ENCODE results near the gene PHKA1. TPM values are rescaled to one million over a fixed set of nuclear protein-coding genes. Genes with fewer than 3 reads are reported as not detected.

PHKA1 gene
- polyA plus RNA-seq, 1 donor from 2014 or later: 2.7 TPM

DNA sequence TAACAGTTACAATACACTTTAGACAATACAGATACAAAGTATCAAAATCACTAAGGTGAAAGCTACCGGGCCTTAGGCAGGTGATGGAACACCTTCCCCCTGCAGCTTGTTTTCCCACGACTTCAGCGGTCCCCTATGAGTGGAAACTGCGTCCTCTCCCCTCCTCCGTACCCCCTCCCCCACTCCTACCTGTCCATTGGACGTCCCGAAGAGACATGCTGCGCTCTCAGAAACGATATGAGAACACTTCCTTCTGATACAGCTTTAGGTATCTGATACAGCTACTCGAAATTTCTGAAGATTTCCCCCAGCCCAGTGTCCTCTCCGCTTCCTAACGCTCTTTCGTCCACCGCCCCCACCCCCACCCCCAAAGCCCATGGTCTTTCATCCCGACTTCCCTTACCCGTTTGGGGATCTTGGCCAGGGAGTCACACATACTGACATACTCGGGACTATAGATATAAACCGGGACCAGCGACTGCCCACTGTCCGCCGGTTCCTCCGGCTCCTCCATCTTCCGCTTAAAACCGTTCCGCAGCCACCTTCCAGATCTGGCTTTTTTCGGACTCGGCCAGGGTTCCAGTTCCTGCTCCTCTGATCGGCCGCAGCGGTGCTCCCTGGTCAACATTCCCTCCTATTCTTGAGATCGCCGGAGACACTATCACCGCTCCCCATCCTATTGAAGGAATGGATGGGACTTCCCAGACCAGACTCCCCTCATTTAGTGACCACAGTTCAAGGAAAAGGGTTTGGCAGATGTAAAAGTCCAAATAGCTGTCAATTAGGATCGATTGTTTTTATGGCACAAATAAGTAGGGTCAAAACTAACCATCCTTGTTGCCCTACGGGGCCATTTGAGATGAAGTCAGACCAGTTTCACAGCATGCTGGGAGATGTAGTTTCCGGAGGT, 141.6 kb downstream of the PHKA1 start, which contains the start of gene HDAC8:
HDAC8 (minus strand) TSS at position 596 of the 910 bp plus-strand sequence; CDS start at position 514, 82 bp downstream.
- H3K9me2 ChIP-seq (ENCODE audit: insufficient read depth, low read length): no peaks in the 10 kb centered on the region
- H3K79me2 ChIP-seq (replicated peaks; ENCODE audit: insufficient read depth, low read length): no peaks in the 10 kb centered on the region
- H2AFZ ChIP-seq (ENCODE audit: low read depth, low read length): peak within 1 kb of the TSS; percentile 65
- peak within 1 kb of the TSS; percentile 72 for H3K9ac ChIP-seq (ENCODE audit: low read length)
- no peaks in the 10 kb centered on the region for H3F3A ChIP-seq (ENCODE audit: insufficient read depth, low read length, poor library complexity, severe bottlenecking)
- H4K20me1 ChIP-seq (ENCODE audit: insufficient read depth): no peaks in the 10 kb centered on the region
- no peak for TF ChIP-seq RAD21 (conservative IDR thresholded peaks at IDR 0.05)
- TF ChIP-seq TAF1 (IDR thresholded peaks at IDR 0.05; ENCODE audit: low read depth): peak; percentile 28
- TF ChIP-seq MXI1 (conservative IDR thresholded peaks at IDR 0.05; ENCODE audit: poor library complexity, severe bottlenecking): peak; percentile 18
- no peak for TF ChIP-seq POLR2AphosphoS5 (IDR thresholded peaks at IDR 0.05)
- TF ChIP-seq EZH2 (IDR thresholded peaks at IDR 0.05; ENCODE audit: borderline replicate concordance, insufficient read depth, low read length, poor library complexity, severe bottlenecking): no peak
- no peak for TF ChIP-seq EP300 (conservative IDR thresholded peaks at IDR 0.05; ENCODE audit: poor library complexity, severe bottlenecking)
- TF ChIP-seq SMC3 (conservative IDR thresholded peaks at IDR 0.05; ENCODE audit: poor library complexity): no peak
- TF ChIP-seq, protein P1, sequence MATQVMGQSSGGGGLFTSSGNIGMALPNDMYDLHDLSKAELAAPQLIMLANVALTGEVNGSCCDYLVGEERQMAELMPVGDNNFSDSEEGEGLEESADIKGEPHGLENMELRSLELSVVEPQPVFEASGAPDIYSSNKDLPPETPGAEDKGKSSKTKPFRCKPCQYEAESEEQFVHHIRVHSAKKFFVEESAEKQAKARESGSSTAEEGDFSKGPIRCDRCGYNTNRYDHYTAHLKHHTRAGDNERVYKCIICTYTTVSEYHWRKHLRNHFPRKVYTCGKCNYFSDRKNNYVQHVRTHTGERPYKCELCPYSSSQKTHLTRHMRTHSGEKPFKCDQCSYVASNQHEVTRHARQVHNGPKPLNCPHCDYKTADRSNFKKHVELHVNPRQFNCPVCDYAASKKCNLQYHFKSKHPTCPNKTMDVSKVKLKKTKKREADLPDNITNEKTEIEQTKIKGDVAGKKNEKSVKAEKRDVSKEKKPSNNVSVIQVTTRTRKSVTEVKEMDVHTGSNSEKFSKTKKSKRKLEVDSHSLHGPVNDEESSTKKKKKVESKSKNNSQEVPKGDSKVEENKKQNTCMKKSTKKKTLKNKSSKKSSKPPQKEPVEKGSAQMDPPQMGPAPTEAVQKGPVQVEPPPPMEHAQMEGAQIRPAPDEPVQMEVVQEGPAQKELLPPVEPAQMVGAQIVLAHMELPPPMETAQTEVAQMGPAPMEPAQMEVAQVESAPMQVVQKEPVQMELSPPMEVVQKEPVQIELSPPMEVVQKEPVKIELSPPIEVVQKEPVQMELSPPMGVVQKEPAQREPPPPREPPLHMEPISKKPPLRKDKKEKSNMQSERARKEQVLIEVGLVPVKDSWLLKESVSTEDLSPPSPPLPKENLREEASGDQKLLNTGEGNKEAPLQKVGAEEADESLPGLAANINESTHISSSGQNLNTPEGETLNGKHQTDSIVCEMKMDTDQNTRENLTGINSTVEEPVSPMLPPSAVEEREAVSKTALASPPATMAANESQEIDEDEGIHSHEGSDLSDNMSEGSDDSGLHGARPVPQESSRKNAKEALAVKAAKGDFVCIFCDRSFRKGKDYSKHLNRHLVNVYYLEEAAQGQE (IDR thresholded peaks at IDR 0.05; ENCODE audit: borderline replicate concordance): no peak
- peak within 1 kb of the TSS; percentile 64 for H3K27ac ChIP-seq (ENCODE audit: low read length)
- H3K36me3 ChIP-seq (ENCODE audit: insufficient read depth, low read length): no peaks in the 10 kb centered on the region
- no peaks in the 10 kb centered on the region for H3K9me3 ChIP-seq (ENCODE audit: low read length)
- no peaks in the 10 kb centered on the region for H3K27me3 ChIP-seq (ENCODE audit: insufficient read depth, low read depth, low read length)
- H3K4me2 ChIP-seq (ENCODE audit: low read length): peak within 1 kb of the TSS; percentile 39
- H3K4me3 ChIP-seq (ENCODE audit: low read length): peak within 1 kb of the TSS; percentile 76

DNA sequence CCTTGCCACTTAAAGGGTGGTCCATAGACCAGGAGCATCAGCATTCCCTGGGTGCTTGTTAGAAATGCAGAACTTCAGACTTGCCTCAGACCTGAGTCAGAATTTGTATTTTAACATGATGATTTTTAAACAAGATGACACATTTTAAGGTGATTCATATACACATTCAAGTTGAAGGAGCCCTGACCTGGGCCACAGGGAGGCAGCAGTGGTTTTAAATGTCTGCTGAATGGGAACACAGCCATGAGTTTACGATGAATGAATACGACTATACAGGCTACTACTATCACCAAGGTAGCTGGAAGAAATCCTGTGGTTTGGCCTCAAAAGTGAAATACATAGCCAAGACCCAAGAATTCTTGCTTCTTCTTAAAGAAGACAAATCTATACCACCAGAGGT, 144.3 kb downstream of the PHKA1 start:
- no peaks in the 10 kb centered on the region for H3K27me3 ChIP-seq (ENCODE audit: insufficient read depth, low read depth, low read length)
- no peak overlapping the region for H3K4me3 ChIP-seq (ENCODE audit: low read length)
- no peaks in the 10 kb centered on the region for H3K9me3 ChIP-seq (ENCODE audit: low read length)
- H3K36me3 ChIP-seq (ENCODE audit: insufficient read depth, low read length): no peaks in the 10 kb centered on the region
- H4K20me1 ChIP-seq (ENCODE audit: insufficient read depth): no peaks in the 10 kb centered on the region
- H3K4me2 ChIP-seq (ENCODE audit: low read length): no peak overlapping the region
- H3K27ac ChIP-seq (ENCODE audit: low read length): no peak overlapping the region
- H3K79me2 ChIP-seq (replicated peaks; ENCODE audit: insufficient read depth, low read length): no peaks in the 10 kb centered on the region
- no peak overlapping the region for H2AFZ ChIP-seq (ENCODE audit: low read depth, low read length)
- no peaks in the 10 kb centered on the region for H3K9me2 ChIP-seq (ENCODE audit: insufficient read depth, low read length)
- no peaks in the 10 kb centered on the region for H3F3A ChIP-seq (ENCODE audit: insufficient read depth, low read length, poor library complexity, severe bottlenecking)
- TF ChIP-seq TAF1 (IDR thresholded peaks at IDR 0.05; ENCODE audit: low read depth) (no peak), SMC3 (conservative IDR thresholded peaks at IDR 0.05; ENCODE audit: poor library complexity) (no peak), EP300 (conservative IDR thresholded peaks at IDR 0.05; ENCODE audit: poor library complexity, severe bottlenecking) (no peak), MXI1 (conservative IDR thresholded peaks at IDR 0.05; ENCODE audit: poor library complexity, severe bottlenecking) (no peak), RAD21 (conservative IDR thresholded peaks at IDR 0.05) (no peak), POLR2AphosphoS5 (IDR thresholded peaks at IDR 0.05) (no peak), EZH2 (IDR thresholded peaks at IDR 0.05; ENCODE audit: borderline replicate concordance, insufficient read depth, low read length, poor library complexity, severe bottlenecking) (no peak)
- TF ChIP-seq, protein P2, sequence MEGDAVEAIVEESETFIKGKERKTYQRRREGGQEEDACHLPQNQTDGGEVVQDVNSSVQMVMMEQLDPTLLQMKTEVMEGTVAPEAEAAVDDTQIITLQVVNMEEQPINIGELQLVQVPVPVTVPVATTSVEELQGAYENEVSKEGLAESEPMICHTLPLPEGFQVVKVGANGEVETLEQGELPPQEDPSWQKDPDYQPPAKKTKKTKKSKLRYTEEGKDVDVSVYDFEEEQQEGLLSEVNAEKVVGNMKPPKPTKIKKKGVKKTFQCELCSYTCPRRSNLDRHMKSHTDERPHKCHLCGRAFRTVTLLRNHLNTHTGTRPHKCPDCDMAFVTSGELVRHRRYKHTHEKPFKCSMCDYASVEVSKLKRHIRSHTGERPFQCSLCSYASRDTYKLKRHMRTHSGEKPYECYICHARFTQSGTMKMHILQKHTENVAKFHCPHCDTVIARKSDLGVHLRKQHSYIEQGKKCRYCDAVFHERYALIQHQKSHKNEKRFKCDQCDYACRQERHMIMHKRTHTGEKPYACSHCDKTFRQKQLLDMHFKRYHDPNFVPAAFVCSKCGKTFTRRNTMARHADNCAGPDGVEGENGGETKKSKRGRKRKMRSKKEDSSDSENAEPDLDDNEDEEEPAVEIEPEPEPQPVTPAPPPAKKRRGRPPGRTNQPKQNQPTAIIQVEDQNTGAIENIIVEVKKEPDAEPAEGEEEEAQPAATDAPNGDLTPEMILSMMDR (IDR thresholded peaks at IDR 0.05; ENCODE audit: poor library complexity, severe bottlenecking): no peak
- TF ChIP-seq, protein P1 (IDR thresholded peaks at IDR 0.05; ENCODE audit: borderline replicate concordance): no peak
- H3K9ac ChIP-seq (ENCODE audit: low read length): no peak overlapping the region
